ENCODE results near the gene NDUFS8. TPM values are rescaled to one million over a fixed set of nuclear protein-coding genes. Genes with fewer than 3 reads are reported as not detected.

NDUFS8 gene
- total and polyA plus RNA-seq, 2 of the 13 experiments (the other 11 are each of a cell fraction or from before 2014, with no cell fraction given) = 96.7 to 158 TPM

DNA sequence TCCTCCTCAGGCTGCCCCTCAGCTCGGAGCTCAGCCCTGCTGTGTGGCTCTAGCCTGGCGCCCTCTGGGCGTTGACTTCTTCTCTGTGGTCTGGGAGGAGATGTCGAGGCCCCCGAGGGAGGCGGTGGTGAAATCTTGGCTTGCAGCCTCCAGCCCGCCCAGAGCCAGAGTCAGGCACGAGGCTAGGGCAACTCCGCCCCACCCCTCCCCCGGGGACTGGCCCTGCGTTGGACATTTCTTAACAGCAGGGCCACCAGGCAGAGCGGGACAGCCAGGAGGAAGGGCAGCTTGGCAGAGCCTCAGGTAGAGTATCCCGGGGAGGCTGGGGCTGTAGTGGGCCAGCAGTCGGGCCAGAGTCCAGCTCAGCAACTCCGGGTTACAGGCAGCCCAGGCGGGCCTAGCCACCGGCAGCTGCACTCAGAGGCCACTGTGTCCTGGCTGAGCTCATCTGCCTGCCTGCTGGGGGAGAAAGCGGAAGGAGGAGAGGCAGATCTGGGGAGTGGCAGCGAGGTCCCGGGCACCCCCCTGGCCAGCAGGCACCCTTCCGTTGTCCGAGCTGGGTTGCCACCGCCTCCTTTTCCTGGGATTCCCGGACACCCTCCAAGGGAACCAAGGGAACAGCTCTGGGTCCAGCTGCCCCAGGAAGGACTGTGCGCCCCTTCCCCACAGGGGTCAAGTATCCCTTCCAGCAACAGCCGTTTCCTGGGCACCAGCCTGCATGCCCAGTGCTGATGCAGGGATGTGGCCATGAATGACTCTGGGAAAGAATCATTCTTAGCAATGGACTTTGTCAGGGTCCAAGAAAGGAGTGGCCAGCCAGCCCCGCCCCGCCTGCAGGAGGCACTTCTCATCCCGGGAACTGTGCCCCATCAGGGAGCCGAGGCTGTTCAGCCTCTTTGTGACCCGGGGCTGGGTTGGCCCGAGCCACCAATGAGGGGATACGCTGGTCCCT, 20.1 kb upstream of the NDUFS8 start, which contains the start of gene ALDH3B1 (continued):
- TF ChIP-seq, protein P1, sequence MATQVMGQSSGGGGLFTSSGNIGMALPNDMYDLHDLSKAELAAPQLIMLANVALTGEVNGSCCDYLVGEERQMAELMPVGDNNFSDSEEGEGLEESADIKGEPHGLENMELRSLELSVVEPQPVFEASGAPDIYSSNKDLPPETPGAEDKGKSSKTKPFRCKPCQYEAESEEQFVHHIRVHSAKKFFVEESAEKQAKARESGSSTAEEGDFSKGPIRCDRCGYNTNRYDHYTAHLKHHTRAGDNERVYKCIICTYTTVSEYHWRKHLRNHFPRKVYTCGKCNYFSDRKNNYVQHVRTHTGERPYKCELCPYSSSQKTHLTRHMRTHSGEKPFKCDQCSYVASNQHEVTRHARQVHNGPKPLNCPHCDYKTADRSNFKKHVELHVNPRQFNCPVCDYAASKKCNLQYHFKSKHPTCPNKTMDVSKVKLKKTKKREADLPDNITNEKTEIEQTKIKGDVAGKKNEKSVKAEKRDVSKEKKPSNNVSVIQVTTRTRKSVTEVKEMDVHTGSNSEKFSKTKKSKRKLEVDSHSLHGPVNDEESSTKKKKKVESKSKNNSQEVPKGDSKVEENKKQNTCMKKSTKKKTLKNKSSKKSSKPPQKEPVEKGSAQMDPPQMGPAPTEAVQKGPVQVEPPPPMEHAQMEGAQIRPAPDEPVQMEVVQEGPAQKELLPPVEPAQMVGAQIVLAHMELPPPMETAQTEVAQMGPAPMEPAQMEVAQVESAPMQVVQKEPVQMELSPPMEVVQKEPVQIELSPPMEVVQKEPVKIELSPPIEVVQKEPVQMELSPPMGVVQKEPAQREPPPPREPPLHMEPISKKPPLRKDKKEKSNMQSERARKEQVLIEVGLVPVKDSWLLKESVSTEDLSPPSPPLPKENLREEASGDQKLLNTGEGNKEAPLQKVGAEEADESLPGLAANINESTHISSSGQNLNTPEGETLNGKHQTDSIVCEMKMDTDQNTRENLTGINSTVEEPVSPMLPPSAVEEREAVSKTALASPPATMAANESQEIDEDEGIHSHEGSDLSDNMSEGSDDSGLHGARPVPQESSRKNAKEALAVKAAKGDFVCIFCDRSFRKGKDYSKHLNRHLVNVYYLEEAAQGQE (IDR thresholded peaks at IDR 0.05; ENCODE audit: borderline replicate concordance in 1 of 2, low read depth in 1 of 2, low read length in 2 of 2) = no peak
- TF ChIP-seq ATF1 (CRISPR knock-in tag; IDR thresholded peaks at IDR 0.05) (no peak), POLR2AphosphoS5 (IDR thresholded peaks at IDR 0.05; ENCODE audit: low read depth, low read length) (no peak; the same call in 1 of the 2 replicates), CCDC6 (CRISPR knock-in tag; IDR thresholded peaks at IDR 0.05) (peak; percentile 73; the same call in 1 of the 2 replicates), ZNF510 (CRISPR knock-in tag; IDR thresholded peaks at IDR 0.05; ENCODE audit: low read depth) (no peak), REXO4 (CRISPR knock-in tag; IDR thresholded peaks at IDR 0.05; ENCODE audit: borderline replicate concordance) (no peak), TBX2 (CRISPR knock-in tag; IDR thresholded peaks at IDR 0.05; ENCODE audit: borderline replicate concordance) (peak; percentile 64; the same call in 1 of the 2 replicates), AGO1 (IDR thresholded peaks at IDR 0.05; ENCODE audit: low read depth, low read length, poor library complexity, severe bottlenecking) (no peak), GATA4 (IDR thresholded peaks at IDR 0.05; ENCODE audit: borderline replicate concordance, low read depth) (no peak), ZNF431 (CRISPR knock-in tag; IDR thresholded peaks at IDR 0.05; ENCODE audit: borderline replicate concordance, low read depth) (no peak), AHR (CRISPR knock-in tag; IDR thresholded peaks at IDR 0.05) (no peak; the same call in 1 of the 2 replicates), YEATS2 (CRISPR knock-in tag; IDR thresholded peaks at IDR 0.05; ENCODE audit: borderline replicate concordance) (peak; percentile 34; the same call in 1 of the 2 replicates), HOXA7 (CRISPR knock-in tag; IDR thresholded peaks at IDR 0.05) (no peak)
- TF ChIP-seq, protein P2, sequence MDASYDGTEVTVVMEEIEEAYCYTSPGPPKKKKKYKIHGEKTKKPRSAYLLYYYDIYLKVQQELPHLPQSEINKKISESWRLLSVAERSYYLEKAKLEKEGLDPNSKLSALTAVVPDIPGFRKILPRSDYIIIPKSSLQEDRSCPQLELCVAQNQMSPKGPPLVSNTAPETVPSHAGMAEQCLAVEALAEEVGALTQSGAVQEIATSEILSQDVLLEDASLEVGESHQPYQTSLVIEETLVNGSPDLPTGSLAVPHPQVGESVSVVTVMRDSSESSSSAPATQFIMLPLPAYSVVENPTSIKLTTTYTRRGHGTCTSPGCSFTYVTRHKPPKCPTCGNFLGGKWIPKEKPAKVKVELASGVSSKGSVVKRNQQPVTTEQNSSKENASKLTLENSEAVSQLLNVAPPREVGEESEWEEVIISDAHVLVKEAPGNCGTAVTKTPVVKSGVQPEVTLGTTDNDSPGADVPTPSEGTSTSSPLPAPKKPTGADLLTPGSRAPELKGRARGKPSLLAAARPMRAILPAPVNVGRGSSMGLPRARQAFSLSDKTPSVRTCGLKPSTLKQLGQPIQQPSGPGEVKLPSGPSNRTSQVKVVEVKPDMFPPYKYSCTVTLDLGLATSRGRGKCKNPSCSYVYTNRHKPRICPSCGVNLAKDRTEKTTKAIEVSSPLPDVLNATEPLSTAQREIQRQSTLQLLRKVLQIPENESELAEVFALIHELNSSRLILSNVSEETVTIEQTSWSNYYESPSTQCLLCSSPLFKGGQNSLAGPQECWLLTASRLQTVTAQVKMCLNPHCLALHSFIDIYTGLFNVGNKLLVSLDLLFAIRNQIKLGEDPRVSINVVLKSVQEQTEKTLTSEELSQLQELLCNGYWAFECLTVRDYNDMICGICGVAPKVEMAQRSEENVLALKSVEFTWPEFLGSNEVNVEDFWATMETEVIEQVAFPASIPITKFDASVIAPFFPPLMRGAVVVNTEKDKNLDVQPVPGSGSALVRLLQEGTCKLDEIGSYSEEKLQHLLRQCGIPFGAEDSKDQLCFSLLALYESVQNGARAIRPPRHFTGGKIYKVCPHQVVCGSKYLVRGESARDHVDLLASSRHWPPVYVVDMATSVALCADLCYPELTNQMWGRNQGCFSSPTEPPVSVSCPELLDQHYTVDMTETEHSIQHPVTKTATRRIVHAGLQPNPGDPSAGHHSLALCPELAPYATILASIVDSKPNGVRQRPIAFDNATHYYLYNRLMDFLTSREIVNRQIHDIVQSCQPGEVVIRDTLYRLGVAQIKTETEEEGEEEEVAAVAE (CRISPR knock-in tag; IDR thresholded peaks at IDR 0.05; ENCODE audit: borderline replicate concordance) = no peak
- TF ChIP-seq, protein P3, sequence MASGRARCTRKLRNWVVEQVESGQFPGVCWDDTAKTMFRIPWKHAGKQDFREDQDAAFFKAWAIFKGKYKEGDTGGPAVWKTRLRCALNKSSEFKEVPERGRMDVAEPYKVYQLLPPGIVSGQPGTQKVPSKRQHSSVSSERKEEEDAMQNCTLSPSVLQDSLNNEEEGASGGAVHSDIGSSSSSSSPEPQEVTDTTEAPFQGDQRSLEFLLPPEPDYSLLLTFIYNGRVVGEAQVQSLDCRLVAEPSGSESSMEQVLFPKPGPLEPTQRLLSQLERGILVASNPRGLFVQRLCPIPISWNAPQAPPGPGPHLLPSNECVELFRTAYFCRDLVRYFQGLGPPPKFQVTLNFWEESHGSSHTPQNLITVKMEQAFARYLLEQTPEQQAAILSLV (CRISPR knock-in tag; IDR thresholded peaks at IDR 0.05; ENCODE audit: borderline replicate concordance) = no peak
- TF ChIP-seq, protein P4, sequence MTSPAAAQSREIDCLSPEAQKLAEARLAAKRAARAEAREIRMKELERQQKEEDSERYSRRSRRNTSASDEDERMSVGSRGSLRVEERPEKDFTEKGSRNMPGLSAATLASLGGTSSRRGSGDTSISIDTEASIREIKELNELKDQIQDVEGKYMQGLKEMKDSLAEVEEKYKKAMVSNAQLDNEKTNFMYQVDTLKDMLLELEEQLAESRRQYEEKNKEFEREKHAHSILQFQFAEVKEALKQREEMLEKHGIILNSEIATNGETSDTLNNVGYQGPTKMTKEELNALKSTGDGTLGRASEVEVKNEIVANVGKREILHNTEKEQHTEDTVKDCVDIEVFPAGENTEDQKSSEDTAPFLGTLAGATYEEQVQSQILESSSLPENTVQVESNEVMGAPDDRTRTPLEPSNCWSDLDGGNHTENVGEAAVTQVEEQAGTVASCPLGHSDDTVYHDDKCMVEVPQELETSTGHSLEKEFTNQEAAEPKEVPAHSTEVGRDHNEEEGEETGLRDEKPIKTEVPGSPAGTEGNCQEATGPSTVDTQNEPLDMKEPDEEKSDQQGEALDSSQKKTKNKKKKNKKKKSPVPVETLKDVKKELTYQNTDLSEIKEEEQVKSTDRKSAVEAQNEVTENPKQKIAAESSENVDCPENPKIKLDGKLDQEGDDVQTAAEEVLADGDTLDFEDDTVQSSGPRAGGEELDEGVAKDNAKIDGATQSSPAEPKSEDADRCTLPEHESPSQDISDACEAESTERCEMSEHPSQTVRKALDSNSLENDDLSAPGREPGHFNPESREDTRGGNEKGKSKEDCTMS (CRISPR knock-in tag; conservative IDR thresholded peaks at IDR 0.05) = no peak
